ENCODE results near the gene NDFIP2.

Gene NDFIP2, protein sequence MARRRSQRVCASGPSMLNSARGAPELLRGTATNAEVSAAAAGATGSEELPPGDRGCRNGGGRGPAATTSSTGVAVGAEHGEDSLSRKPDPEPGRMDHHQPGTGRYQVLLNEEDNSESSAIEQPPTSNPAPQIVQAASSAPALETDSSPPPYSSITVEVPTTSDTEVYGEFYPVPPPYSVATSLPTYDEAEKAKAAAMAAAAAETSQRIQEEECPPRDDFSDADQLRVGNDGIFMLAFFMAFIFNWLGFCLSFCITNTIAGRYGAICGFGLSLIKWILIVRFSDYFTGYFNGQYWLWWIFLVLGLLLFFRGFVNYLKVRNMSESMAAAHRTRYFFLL

DNA sequence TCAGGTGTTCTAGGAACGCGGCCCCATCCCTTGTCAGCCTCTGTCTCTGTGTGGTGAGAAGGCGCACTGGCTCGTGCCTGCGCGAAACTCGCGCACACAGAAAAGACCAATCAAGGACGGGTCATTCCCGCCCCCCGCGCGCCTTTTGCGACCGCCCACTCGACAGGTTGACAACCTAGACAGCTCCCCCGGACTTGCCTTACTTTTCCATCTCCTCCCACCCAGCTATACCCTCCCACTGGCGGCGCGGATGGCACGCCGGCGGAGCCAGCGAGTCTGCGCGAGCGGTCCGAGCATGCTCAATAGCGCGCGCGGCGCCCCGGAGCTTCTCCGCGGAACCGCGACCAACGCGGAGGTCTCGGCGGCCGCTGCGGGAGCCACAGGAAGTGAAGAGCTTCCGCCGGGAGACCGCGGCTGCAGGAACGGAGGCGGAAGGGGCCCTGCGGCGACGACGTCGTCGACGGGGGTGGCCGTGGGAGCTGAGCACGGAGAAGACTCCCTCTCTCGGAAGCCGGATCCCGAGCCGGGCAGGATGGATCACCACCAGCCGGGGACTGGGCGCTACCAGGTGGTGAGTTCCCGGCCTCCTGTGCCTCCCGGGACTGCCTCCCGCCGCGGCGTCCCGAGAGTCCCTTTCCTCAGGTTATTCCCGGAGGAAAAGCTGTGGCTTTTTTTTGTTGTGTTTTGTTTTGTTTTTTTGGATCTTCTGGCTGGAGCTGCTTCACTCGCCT, at the start of gene NDFIP2:
TSS of gene NDFIP2 (plus strand) at position 202 of the 731 bp plus-strand sequence. CDS start at position 251, 49 bp downstream.
- peak in 13 of 14 donors; percentile 61 to 90 (median 79) for DNase-seq

DNA sequence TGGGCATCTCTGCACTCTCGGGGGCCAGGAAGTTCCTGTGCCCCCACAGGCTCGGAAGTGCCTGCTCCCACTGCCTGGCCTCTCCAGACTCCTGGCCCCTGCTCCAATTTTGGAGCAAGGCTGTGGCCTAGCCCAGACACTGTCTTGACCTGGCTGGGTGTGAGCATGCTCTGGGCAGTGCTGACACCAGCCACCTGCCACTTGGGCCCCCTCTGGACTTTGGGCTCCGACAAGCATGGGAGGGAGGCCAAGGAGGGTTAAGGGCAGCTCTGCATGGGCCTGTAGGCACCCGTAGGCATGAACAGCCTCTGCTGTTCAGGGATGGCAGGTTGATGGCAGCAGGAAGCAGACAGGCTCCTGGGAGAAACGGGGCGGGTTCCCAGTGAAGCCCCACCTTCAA, 48.9 kb upstream of the NDFIP2 start:
- DNase-seq = no peak

DNA sequence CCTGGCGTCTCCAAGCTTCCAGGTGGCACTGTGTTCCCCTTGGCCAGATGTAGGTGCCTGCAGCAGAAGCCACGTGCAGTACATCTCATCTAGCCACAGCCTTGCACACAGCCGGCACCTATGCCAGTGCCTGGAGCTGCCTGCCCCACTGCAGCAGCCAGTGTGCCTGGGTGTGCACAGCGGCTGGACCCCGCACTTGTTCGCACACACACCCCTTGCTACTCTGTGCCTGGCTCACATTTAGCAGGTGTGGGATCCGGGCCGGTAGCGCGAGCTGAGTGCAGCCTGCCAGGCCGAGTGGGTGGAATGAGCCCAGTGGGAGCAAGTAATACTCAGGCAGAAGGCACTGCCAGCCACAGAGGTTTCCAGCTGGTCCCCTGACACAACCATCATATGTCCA, 48.0 kb upstream of the NDFIP2 start:
- no peak for DNase-seq

DNA sequence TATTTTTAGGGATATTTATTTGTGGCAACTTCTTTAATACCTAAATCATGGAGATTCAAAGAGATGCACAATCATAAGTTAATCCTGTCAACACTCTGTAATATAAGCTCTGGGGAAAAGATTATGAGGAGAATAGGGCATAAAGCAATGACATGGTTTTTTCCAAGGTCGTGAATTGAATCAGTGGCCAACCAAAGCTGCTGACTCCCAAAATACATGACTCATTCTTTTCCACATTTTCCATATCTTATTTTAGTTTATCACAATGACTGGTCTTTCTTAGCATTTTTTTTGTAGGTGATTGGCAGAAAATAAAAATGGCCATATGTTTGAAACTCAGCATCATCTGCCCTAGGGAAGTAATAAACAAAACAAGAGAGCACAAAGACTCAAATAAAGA, 46.4 kb upstream of the NDFIP2 start:
- DNase-seq = no peak

DNA sequence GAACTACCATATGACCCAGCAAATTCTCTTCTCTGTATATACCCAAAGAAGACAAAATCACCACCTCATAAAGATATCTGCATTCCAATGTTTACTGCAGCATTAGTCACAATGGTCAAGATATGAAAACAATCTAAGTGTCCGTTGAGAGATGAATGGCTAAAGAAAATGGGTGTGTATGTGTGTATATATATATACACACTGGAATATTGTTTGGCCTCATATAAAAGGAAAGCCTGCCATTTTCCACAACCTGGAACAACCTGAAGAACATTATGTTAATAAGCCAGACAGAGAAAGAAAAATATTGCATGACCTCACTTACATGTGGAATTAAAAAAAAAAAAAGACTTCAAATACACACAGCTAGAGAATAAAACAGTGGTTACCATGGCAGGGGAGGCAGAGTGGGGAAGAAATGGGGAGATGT, 45.4 kb upstream of the NDFIP2 start:
- no peak for DNase-seq

DNA sequence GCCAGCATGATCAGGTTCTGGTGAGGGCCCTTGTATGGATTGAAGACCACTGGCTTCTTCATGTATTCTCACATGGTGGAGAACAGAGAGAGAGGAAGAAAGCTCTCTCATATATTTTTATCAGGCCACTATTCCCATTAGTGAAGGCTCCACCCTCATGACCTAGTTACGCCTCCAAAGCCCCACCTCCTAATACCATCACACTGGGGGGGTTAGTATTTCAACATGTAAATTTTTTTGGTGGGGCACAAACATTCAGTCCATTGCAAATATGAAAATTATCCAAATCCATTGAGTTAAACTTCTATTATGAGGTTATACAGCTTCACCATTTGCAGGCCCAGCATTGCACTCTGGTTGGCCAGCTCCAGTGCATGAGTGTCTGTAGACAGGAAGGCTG, 41.7 kb upstream of the NDFIP2 start:
- no peak for DNase-seq

DNA sequence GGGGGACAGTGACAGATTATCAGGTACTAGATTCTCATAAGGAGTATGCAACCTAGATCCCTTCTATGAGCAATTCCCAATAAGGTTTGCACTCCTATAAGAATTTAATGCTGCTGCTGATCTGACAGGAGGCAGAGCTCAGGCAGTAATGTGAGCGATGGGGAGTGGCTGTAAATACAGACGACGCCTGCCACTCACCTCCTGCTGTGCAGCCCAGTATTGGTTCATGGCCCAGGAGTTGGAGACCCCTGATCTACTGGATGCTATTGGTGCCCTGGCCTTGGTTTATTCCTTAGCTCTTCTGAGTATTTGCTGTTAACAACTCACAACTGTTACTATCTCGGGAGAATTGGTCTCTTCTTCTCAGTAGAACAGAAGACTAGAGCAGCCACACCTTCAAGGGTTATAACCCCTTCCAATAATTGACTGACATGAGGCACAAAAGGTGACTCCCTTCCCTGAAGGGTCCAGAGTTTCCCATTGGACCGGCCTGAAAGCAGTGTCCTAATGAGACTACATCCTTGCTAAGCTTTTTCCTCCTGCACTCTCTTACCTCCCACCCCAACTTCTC, 39.9 kb upstream of the NDFIP2 start:
- DNase-seq = no peak

DNA sequence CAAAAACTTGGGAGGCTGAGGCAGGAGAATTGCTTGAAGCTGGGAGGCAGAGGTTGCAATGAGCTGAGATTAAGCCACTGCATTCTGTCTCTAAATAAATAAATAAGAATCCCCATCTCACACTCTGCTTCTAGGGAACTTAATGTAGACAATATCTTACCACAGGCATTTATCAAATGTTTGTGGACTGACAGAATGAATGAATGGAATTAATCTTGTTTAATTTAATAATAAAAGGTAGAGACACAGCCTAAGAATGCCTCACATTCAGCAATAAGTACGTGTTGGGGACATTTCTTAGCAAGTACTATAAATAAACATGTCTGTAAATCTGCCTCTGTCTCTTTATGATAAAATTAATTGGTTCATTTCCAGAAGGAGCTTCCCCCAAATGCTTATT, 38.7 kb upstream of the NDFIP2 start:
- no peak for DNase-seq

DNA sequence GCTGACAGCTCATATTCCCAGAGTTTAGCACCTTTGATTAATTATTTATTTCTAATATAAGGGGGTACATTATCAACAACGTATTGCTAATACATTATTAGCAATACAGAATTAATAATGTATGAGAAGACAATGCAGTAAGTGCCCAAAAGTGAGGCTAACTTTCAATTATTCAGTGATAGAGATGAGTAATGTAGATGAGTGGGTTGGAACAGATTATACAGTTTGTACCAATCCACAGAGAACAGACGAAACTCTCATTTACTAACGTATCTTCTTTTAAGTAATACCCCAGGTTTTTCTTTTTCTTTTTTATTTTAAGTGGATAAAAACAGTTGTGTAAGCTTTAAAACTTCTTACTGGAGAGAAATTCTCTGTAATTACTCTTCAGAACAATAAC, 38.2 kb upstream of the NDFIP2 start:
- no peak for DNase-seq

DNA sequence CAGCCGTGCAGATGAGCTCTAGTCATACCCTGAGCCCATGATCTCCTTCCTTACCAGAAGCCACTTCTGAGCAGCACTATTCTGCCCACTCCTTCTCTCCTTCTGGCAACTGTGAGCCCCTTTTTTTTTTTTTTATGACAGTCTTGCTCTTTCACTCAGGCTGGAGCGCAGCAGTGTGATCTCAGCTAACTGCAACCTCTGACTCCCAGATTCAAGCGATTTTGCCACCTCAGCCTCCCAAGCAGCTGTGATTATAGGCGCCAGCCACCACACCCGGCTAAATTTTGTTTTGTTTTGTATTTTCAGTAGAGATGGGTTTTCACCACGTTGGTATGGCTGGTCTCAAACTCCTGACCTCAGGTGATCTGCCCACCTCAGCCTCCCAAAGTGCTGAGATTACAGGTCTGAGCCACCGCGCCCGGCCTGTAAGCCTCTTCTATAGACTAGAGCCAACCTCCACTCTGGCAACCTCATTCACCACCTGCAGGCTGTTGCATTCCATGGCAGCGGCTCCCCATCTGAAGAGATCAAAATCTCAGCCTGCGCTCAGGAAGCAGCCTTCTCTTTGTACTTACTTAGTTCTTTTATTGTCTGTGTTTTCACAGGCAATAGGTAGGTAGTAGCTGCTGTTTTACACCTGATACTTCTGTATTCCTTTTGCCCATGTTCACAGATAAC, 34.8 kb upstream of the NDFIP2 start:
- no peak for DNase-seq

DNA sequence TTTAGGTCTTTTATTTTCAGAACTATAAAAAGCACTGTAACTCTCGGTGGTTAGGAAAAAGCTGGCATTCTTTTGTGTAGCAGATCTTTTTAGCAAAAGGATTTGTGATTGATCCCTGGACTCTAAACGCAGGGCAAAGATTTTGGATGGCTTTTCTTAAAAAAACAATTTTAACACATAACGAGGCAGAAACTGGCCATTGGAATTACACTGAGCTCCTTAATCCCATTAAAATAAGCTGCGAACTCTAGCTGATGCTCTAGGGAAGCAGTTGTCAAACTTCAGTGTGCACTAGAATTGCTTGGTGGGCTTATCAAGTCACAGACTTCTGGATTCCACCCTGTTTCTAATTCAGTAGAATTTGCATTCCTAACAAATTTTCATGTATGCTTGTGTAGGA, 33.8 kb upstream of the NDFIP2 start:
- no peak for DNase-seq

DNA sequence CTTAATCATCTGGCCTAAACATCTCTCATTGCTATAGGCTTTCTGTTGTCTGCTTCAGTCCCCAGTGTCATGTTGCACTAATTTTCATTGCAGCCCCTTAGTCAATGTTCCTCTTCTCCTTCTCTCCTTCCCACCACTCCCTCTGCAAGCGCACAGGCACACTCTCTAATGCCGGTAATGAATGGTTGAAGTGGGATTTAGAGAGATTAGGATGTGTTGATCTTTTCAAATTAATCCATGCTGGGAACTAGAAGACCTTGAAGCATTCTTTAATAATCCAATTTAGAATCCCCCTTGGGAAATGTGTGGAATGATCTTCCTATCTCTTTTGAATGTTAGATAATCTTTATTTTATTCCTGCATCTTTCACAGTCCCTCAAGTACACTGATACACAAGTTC, 33.2 kb upstream of the NDFIP2 start:
- no peak for DNase-seq

DNA sequence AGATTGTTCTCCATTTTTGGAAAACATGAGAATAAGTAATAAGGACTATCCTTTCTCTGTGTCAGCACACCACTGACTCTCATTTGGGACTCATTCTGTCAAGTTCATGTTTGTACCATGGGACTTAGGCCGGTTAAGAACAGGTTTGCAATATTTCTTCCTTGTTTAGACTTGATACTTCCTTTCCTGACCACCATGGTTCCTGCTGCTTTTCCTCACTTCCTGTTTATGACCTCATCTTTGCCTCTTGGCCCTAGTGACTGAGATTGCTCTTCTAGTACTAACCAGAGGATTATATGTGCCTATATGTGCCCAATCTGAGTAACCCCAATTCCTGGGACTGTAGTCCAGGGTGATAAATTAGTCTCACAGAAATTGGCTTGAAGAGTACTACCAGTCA, 32.5 kb upstream of the NDFIP2 start:
- DNase-seq = no peak

DNA sequence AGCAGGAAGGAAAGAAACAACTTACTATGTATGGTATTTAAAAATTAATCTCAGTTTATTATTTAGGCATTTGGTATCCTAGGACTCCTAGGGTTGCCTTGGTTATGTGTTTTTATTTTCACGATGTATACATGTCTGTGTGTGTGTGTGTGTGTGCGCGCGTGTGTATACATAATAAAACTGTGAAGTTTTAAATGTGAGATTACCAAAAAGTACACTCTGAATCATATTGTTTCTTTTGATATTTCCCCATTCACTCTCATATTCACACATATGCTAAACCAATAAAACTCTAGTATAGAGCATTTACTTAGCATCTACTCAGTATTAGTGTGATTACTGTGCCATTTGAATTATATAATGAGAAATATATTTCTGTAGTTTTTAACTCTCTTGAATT, 30.8 kb upstream of the NDFIP2 start:
- DNase-seq = no peak

DNA sequence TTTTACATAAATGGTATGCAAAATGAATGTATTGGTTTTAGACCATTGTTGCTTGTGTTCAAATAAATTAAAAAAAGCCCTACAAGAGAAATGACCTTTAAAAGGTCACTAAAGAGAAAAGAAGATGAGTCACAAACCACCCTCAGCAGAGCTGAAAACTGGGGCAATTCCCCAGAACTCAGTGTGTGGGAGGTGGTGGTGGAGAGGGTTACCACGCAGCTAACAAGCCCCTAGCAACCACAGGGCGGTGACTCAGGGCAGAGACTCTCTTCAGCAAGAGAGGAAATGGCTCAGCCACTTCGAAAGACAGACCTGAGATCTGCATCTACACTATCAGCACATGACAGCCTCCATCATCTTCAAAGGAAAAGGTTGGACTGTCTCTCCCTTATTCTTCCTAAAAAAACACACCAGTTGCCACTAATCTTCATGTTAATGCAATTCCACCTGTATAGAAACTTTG, 29.4 kb upstream of the NDFIP2 start:
- peak in 2 of 14 donors; percentile 6 to 36 for DNase-seq

DNA sequence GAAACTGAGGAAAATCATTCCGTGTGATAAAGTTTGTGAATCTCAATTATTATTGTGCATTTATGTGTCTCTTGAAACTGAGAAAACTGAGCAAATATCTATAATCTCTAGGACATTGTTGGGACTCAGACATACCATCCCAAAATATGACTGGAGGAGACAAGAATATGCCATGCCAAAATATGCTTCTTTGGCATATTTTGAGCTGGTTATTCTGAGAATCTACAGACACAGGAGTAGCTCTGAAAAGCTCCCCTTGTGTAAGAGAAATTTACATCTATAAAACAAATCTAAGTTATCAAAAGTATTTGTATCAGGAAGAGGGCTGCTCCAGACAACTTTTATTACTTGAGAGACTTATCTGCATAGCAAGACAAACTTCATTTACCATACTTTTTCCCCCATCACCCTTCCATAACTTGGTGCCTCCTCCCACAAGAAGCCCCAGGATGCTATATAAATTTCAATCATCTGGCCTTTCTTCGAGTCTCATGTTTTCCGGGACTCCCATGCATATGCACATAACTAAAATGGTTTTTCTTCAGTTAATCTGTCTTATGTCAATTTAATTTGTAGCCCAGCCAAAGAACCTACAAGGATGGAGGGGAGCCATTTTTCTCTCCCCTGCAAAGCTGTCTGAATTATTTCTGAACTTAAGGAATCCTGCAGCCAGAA, 28.6 kb upstream of the NDFIP2 start:
- no peak for DNase-seq

DNA sequence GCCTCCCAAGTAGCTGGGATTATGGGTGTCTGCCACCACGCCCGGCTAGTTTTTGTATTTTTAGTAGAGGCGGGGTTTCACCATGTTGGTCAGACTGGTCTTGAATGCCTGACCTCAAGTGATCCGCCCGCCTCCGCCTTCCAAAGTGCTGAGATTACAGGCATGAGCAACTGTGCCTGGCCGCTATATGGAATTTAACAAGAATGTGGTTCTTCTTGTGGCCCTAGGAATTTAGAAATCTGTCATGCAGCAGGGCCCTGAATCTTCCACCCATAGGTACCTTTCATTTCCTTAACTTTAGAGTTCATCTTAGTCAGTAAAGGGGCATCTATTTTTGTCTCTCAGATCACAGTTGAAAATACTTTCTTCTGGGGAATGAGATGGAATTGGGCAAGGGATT, 25.6 kb upstream of the NDFIP2 start:
- no peak for DNase-seq

DNA sequence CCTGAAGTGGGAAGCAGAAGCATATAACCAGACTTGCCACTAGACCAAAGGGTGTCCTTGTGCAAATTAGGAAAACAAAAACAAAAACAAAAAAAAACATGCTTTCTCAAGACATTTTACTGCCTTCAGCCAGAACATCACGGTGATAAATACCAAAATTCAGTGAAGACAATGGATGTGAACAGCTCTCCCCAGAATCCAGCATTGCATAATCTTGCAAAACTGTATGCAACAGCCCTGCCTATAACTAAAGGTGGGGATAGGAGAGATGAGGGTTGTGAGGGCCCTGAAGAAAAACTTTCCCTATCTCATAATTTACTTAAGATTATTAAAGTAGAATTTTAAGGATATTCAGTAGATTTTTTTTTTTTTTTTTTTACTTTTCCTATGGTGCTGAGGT, 24.9 kb upstream of the NDFIP2 start:
- DNase-seq = no peak

DNA sequence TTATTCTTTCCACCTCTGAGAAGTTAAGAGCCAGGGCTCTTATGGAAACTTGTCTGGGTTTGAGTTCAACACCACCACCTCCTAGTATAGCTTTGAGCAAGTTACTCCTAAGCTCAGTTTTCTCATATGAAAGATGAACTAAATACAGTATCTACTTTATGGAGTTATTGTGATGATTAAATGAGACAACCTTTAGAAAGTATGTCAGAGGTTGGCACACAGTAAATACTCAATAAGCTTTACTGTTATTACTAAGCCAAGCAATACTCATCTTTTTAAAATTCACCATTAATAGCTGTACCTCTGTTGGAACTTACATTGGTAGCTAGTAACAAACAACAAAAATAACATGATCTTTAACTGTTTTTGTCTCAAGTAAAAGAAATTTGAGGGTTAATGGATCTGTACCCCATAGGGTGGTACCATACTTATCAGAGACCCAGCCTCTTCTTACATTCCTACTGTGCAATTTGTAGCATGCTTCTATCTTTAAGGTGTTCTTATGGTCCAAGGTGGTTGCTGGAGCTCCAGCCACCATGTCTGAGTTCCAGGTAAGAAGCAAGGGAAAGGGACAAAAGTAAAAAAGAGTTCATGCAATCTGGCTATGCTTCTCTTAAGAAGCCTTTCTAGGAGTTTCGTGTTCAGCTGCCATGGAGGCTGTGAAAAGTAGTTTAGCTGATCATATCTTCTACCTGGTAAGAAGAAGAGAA, 24.1 kb upstream of the NDFIP2 start:
- no peak for DNase-seq

DNA sequence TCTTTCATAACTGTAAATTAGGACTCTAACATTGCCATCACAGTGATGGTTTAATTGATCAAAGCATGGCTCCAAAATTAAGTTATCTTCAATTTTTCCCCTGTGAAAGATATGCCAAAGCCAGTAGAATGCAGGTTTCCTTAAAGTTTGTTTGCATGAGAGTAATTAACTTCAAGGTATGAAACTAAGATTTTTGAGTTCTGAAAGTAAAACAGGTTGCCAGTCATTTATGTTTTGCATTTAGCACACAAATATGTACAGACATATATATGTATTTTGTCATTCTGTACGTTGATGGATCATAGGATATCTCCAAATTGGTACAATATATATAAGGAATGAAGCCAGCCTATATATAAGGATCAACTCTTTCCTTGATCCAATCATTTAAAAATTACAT, 23.6 kb upstream of the NDFIP2 start:
- no peak for DNase-seq

DNA sequence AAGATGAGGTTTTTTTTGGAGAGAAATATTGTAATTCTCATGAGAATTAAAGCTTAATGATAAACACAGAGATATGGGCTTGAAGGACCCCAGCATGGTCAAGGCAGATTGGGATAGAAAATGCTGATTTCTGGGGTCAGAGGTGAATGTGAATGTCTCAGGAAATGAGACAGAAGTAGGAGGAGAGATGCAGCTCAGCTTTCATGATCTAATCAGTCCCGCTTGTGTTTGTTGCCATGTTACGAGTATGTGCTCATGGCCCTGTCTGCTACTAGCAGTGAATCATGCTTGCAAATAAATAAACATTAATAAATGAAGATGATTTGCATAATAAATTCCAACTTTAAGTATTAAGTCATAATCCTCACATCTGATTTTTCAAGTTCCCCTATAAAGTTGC, 23.0 kb upstream of the NDFIP2 start:
- DNase-seq = no peak

DNA sequence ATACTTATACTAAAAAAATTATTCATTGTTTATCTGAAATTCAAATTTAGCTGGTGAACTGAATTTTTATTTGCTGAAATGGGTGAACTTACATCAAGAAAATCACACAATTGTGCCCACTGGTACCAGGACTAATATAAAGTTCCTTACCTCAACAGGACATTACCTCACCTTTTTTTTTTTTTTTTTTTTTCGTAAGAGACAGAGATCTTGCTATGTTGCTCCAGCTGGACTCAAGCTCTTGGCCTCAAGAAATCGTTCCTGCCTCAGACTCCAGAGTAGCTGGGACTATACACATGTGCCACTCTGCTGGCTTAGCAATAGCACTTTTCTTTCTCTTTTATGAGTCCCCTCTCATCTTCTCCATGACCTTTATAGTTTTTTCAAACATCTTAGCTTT, 22.5 kb upstream of the NDFIP2 start:
- DNase-seq = no peak

Measured in C1 segment of cervical spinal cord (tissue), 14 donors.